DMS153 (cell line): ENCODE measurements around the gene LMAN1L.

Experiments
- DNase-seq: peaks from one replicate; lab custom pipeline; 2025; lab: John Stamatoyannopoulos, UW

The LMAN1L gene

DNA sequence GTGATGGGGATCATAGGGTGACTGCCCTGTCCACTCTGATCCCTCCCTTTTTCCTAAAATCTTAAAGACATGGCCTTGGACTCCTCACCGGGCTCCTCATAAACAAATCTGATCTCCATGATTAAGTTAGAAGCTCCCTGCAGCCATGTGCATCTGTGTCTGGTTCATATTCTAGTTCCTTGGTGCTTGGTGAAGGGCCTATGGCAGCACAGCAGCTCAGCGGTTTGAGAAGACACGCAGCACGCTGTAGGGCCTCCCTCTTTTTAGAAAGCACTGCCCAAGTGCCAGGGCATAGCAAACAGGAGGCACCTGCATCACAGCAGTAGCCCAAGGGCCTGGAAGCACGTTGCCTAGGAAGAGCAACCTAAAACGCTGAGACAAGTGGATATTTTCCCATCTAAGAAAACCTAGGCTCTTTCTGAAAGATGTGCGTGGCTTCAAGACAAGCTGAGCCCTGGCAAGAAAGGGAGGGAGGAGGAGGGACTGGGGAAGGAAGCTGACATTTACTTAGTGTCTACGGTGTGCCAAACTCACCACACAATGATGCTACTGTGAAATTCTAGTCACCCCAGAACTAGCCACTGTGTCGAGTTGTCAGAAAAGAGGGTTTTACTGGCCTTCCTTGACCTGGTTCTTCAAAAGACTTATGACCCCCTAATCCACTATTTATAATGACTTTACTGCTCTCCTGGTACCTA lies 45.2 kb downstream of the LMAN1L start:
- DNase-seq, result no peak

DNA sequence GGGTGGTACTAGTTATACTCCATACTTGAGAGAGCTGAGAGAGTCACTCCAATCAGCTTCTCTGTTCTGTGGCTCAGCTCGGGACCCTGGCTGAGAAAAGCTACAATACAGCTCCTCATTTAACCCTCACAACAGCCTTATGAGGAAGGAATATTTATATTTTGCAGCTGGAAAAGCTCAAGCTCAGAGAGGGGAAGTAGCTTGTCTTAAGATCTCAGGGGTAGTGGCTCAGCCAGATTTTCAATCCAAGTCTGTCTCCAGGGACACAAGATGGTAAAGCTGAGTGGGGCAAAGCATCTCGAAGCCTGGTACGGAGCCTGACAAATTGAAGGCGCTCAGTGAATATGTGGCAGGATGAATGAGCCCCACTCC lies 45.7 kb downstream of the LMAN1L start:
- no peak for DNase-seq

DNA sequence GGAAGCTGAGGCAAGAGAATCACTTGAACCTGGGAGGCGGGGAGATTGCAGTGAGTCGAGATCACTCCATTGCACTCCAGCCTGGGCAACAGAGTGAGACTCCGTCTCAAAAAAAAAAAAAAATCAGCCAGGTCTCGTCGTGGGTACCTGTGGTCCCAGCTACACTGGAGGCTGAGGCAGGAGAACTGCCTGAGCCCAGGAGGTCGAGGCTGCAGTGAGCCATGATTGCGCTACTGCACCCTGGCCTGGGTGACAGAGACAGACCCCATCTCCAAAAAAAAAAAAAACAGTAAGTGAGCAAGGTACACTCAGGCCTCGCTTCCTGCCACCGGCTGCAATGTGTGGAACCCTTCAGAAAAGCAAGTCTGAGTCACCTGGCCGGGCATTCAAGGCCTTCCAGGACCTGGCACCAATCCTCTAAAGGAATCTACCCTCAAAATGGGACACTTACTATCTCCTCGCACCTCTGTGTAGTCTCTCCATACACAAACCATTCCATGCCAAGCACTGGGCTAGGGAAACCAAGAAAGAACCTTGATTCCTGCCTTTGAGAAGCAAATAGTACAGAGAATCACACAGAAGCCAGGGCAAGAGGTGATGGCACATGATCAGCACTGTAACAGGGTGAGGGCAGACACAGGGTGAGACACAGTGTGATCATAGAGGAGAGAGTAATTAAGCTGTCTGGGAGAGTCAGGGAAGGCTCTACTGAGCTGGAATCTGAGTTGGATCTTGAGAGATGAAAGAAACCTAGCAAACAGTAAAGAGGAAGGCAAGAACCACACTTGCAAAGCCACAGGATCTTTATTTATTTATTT lies 50.8 kb downstream of the LMAN1L start:
- no peak for DNase-seq

DNA sequence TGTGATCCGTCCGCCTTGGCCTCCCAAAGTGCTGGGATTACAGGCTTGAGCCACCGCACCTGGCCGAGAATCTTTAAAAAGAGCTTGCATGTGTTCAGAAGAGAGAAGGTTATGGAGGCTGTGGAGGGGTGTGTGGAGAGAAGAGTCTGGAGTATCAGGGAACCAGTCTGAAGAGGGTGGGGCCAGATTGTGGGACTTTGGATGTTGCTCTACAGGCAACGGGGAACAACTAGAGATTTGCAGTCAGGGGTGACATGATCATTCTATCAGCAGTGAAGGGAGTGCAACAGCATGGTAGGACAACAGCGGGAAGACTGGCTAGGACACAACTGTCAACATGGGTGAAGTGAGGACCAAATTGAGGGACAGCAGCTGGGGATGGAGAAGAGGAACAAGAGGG lies 51.7 kb downstream of the LMAN1L start:
- no peak for DNase-seq

DNA sequence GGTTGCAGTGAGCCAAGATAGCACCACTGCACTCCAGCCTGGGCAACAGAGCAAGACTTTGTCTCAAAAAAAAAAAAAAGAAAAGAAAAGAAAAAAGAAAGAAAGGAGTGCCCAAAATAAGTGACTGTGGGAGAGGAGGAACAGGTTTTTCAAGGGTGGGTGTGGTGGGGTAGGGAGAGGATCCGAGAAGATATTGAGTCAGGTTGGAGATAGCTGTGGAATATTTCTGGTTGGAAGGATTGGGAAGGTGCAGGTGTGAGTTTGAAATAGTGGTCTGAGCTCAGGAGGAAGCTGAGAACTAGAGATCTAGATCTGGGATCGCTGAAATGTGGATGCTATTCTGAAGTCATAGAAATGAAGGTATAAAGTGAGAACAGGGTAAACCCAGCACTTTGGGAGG lies 52.7 kb downstream of the LMAN1L start:
- no peak for DNase-seq

DNA sequence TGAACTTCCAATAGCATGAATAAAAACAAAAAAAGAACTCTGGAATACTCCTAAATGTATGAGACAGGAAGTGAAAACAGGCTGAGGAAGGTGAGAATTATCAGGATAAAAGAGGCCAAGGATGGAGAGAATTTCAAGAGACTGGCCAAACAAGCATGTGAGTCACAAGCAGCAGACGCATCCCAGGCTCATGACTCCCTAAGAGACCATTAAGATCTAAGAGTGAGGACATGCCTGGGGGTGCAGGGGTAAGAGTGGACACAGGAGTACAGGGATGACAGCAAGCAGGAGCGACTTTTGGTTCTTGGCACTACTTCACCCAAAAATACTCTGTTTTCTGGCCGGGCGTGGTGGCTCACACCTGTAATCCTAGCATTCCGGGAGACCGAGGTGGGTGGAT lies 53.5 kb downstream of the LMAN1L start:
- DNase-seq, result no peak

DNA sequence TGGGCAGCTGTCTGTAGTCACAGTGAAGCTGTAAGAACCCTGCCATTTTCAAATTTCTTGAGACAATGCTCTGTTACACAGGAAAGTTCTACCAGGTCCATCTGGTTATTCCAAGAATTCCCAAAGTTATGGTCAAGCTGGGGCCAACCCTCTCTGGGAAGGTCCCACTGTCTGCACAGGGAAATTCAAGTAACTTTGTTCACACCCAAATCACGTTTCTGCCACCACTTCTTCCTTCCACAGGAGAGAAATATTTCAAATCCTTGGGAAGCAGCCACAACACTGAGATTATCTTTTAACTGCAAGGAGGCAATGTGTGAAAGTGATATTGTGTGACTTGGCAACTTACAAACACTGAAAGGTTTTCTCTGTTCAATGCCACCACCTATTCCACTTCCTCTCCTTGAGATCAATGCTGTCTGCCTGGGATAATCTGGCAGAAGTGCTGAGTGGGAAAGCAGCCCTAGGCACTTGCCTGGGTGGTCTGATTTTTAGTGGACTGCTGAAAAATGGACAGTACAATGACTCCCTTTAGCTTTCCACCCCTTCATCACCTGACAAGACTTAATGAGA lies 54.9 kb downstream of the LMAN1L start:
- DNase-seq, result no peak

DNA sequence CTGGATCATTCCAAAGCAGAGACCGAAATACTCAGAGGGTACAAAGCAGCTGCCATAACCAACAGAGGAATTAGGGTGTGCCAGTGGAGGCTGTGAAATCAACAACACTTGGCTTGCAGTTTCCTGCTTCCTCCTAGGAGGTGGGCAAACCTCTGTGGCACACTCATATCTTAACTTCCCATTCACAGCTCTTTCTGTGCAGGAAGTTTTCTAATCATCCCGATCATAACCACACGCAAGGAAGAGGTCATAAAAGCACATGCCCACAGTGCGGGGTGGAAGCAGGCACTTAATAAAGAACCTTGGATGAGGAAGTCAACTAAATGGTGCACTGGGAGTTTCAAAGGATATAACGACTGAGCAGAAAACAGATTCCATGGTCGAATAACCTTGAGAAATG lies 55.4 kb downstream of the LMAN1L start:
- no peak for DNase-seq

DNA sequence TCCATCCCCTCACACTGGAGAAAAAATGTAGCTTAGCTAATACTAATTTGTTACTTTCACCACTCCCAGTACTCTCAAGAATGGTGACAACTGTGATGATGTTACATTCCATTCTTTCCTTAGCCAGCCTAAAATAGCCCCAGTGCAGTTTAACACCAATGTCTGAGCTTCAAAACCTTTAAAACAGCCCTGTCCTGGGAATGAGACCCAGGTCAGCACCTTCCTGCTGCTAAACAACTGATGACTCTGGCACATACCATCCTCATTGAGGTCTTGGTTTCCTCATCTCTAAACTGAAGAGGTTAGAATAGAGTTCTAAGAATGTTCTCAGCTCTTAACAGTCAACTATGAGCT lies 56.7 kb downstream of the LMAN1L start:
- no peak for DNase-seq

DNA sequence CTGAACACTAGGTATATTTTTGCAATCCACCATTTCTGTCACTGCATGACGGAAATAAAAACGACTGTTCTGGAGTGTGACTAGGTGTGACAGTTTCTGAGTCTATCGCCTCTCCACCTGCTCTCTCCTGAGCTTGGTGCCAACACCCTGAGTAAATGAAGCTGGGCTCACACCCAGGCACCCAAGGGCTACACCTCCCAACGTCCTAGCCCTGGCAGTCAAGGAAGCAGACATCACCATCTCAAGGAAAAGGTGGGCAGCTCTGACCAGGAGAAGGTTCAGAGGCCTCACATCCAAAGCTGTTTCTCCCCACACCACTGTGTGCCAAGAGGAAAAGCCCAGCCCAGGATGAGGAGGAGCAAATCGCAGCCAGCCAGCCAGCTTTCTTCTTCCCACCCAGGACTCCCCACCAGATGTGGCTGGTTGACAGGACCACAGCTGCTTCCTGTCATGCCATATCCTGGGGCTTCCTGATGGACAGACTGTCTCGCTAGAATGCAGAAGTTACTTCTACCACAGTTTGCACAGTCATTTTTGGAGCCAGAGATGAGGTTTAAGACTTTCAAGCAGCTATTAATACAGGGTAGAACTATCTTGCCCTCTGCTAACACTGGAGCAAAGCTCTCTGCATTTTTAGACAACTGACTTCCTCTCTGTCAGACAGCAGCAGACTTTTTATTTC lies 57.2 kb downstream of the LMAN1L start:
- no peak for DNase-seq

DNA sequence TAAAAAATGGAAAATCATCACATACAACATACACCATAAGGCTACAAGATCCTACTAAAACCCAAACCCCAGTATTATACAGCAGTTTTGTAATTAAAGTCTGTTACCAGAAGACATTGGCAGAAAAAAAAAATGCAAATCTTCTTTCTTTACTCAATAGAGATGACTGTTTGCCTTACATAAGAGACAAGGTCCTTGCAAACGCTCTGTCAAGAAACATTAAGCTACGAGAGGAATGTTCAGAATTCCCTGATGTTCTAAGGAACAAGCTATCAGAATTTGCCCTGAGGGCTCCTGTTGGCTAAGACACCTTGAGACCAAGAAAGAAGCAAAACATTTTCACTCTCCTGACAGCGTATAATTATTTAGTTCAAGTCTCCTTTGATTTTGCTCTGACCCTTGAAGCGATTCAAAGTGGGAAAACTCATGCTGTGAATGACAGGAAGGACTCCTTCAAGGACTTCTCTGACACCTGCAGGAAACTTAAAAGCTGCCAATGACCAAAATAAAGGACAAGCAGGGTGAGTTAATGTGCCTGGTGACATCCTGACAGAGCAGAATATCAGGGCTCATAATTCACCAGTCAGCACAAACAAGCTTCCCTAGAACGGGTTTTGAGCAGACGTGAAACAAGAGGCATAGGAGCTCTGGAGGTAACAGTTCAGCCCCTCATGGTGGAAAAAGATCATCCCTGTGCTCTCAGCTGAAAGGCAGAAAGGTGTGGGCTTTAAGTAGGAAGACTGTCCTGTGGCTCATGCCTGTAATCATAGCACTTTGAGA lies 58.0 kb downstream of the LMAN1L start:
- DNase-seq, result no peak

DNA sequence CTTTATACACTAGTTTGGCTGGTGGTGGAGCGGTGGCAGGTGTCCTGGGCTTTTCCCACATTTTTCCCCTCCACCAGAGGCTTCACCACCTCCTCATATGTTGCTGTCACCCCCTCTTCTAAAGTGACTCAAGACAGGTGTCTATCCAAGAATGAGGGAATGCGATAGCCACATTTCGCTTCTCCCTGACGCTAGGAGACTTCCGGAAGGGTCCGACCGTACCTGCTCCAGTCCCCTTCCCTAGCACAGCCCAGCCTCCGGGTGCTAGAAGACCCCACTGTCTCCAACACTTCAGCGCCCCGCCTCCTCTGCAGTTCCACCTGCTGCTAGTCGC lies 60.0 kb downstream of the LMAN1L start:
- DNase-seq, result no peak

DNA sequence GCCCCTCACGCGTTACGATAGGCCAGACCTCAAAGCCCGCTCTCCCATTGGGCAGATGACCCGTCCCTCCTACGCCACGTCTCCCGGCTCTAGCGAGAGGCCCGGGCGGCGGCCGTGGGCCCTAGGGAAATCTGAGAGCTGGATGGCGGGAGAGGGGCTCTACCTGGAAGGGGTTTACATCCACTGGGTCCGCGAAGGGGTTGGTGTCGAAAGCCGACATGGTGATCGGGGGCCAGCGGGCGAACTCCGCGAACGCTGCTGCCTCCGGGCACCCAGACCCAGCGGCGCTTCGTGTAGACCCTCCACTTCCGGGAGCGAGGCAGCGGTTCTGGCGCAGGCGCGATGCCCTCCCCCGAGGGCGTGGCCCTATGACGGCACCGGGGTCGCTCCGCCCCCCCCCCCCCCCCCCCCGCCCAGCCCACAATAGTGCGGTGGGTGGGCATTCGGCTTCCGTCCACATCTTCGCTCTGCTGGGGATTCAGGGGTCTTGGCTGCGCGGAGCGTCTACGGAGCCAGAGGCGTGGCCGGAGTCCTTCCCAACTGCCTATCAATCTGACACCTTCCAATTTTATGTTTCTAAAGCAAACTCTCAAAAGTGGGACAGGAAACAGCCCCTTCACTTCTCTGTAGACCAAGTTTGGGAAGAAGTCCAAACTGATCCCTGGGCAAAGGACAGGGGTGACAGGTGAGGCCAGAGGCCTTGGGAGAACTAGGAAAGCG lies 60.6 kb downstream of the LMAN1L start, which contains the start of gene SCAMP2:
Gene SCAMP2 (minus strand): TSS at position 330 of the 720 bp plus-strand sequence. CDS start 110 bp downstream, at position 220.
- DNase-seq, result peak; percentile 42

DNA sequence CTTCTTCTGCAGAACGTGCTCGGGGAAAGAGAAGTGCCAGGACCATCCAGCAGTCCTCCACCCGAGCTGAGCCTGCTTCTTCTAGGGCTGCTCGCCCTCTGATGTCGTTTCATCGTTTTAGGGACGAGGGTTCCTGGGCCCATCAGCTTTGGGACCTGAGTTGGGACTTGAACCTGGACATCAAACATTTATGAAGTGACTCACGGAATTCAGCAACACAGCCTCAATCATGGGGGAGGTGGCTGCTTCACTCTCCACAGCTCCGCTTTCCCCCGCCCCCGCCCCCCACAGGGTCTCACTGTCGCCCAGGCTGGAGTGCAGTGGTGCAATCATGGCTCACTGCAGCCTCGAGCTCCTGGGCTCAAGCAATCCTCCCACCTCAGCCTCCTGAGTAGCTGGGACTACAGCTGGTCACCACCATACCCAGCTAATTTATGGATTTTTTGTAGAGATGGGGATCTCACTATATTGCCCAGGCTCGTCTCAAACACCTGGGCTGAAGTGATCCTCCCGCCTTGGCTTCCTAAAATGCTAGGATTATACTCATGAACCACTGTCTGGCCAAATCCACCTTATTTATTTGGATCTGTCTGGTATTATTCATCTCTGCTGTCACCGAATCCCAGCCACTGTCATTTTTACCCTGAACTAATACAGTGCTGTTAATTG lies 61.3 kb downstream of the LMAN1L start:
- DNase-seq, result peak; percentile 2
